ENCODE measurements around the gene GTF3C1. TPM values are rescaled to one million over a fixed set of nuclear protein-coding genes. Genes with fewer than 3 reads are reported as not detected.

The GTF3C1 gene
- total and polyA plus RNA-seq, 2 of the 8 experiments (the other 6 are each of a cell fraction or from before 2014, with no cell fraction given): 89.3 to 126 TPM

GRCh38 chr16:27558434-27558833, 8.7 kb upstream of the GTF3C1 start (continued):
- no peak for TF ChIP-seq USF2 (IDR thresholded peaks at IDR 0.05; ENCODE audit: low read length)
